Superior temporal gyrus (tissue), 1 donor: ENCODE data around the gene GLS2.
"Not testable (repeated sequence)": the region's sequence is repeated elsewhere in the genome, so short reads cannot be mapped to it uniquely, and the experiment has no call there.

Experiments
- DNase-seq: peaks from one replicate; pipeline ENCODE4 v3.0.0-alpha.2; 2016; ENCODE audit errors: extremely low spot score

Gene GLS2

GRCh38 chr12:56448860-56449621 is 38.9 kb downstream of the GLS2 start, which contains the start of gene TIMELESS:
TSS of gene TIMELESS (minus strand) at chr12:56449426. CDS start at chr12:56434170, 15,256 bp downstream.
- DNase-seq = peak; percentile 96

- DNase-seq = not testable (repeated sequence)
These were observed 44.8 kb downstream of the GLS2 start for GRCh38 chr12:56443208-56443607.

- no peak for DNase-seq
These were observed 50.4 kb downstream of the GLS2 start for GRCh38 chr12:56437430-56438176.

- no peak for DNase-seq
These were observed 53.1 kb downstream of the GLS2 start for GRCh38 chr12:56434828-56435227.

- no peak for DNase-seq
These were observed 56.1 kb downstream of the GLS2 start for GRCh38 chr12:56431850-56432249.

GRCh38 chr12:56431288-56431687 is 56.7 kb downstream of the GLS2 start:
- DNase-seq = no peak

- no peak for DNase-seq
These were observed 62.0 kb downstream of the GLS2 start for GRCh38 chr12:56425940-56426438.

GRCh38 chr12:56425193-56425592 is 62.8 kb downstream of the GLS2 start:
- no peak for DNase-seq
